ENCODE measurements around the gene HCN1. TPM values are rescaled to one million over a fixed set of nuclear protein-coding genes. Genes with fewer than 3 reads are reported as not detected.

Gene HCN1
- under 1 TPM in 3 of 4 donors, not detected in 1; 0.09 to 0.48 (median 0.13) TPM for total RNA-seq

GRCh38 chr5:45696206-45696836 is at the start of gene HCN1:
Gene HCN1, minus strand, starts transcription at chr5:45696380.
- peak; percentile 31 for DNase-seq (ENCODE audit: low spot score)
- ATAC-seq (ENCODE audit: low FRiP score): peak; percentile 99
- TF ChIP-seq CTCF (IDR thresholded peaks at IDR 0.05): no peak

- TF ChIP-seq CTCF (IDR thresholded peaks at IDR 0.05): no peak
- ATAC-seq (ENCODE audit: low FRiP score): no peak
- no peak for DNase-seq (ENCODE audit: low spot score)
Measured at GRCh38 chr5:45741110-45741509, 44.9 kb upstream of the HCN1 start.

GRCh38 chr5:45737153-45737552 is 41.0 kb upstream of the HCN1 start:
- DNase-seq (ENCODE audit: low spot score) (no peak), ATAC-seq (ENCODE audit: low FRiP score) (no peak)
- TF ChIP-seq CTCF (IDR thresholded peaks at IDR 0.05): no peak

GRCh38 chr5:45725537-45725936 is 29.4 kb upstream of the HCN1 start:
- no peak for ATAC-seq (ENCODE audit: low FRiP score)
- TF ChIP-seq CTCF (IDR thresholded peaks at IDR 0.05): no peak

GRCh38 chr5:45697201-45697600 is 1.0 kb upstream of the HCN1 start:
- ATAC-seq (ENCODE audit: low FRiP score) (no peak), DNase-seq (ENCODE audit: low spot score) (no peak)
- TF ChIP-seq CTCF (IDR thresholded peaks at IDR 0.05): no peak

More at GRCh38 chr5:45725537-45725936, 29.4 kb upstream of the HCN1 start:
- no peak for DNase-seq (ENCODE audit: low spot score)

GRCh38 chr5:45695804-45696156 is 400 bp downstream of the HCN1 start:
- TF ChIP-seq CTCF (IDR thresholded peaks at IDR 0.05): no peak
- DNase-seq (ENCODE audit: low spot score) (no peak), ATAC-seq (ENCODE audit: low FRiP score) (peak; percentile 20)
